ENCODE measurements around the gene FUT3.

The FUT3 gene

DNA sequence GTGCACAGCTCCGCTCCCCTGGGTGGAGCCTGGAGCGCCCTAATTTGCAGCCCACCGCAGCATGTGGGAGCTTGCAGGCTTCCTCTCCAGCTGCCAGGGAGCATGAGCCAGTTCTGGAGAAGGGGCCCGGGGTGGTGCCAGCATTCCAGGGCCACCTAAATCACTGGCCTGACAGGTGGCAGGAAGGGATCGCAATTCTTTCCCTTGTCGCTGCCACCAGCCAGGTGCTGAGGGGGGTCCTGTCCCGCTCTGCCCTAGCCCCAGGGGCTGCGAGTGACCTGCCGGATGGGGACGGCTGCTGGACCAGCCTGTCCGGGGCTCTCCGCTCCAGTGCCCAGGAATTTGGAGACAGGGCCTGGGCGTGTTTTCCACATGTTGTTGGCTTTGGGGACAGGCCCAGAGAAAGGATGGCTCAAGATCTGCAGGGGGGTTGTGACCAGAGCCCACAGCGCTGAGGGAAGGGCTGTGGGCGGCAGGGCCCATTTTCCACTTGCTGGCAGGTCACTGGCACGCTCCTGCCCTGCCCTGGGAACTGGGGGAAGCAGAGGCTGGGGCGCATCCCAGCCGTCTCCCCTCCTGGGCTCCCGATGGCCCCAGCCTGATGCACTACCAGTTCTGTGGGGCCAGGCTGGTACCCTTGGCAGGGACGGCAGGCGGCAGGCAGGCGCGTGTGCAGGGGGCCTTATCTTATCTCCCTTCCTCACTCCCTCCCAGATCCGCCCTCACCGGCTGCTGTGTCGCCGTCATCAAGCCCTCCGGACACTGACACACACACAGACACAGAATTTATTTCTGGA is 42.9 kb upstream of the FUT3 start:
- no peak for TF ChIP-seq EZH2phosphoT487 (IDR thresholded peaks at IDR 0.05; ENCODE audit: low read depth)
- TF ChIP-seq, protein P1, sequence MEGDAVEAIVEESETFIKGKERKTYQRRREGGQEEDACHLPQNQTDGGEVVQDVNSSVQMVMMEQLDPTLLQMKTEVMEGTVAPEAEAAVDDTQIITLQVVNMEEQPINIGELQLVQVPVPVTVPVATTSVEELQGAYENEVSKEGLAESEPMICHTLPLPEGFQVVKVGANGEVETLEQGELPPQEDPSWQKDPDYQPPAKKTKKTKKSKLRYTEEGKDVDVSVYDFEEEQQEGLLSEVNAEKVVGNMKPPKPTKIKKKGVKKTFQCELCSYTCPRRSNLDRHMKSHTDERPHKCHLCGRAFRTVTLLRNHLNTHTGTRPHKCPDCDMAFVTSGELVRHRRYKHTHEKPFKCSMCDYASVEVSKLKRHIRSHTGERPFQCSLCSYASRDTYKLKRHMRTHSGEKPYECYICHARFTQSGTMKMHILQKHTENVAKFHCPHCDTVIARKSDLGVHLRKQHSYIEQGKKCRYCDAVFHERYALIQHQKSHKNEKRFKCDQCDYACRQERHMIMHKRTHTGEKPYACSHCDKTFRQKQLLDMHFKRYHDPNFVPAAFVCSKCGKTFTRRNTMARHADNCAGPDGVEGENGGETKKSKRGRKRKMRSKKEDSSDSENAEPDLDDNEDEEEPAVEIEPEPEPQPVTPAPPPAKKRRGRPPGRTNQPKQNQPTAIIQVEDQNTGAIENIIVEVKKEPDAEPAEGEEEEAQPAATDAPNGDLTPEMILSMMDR (IDR thresholded peaks at IDR 0.05; ENCODE audit: low read depth, low read length) = no peak
- Histone ChIP-seq H3K9me3 (ENCODE audit: insufficient read depth, low read length) (no peaks in the 10 kb centered on the region), H3K27ac (ENCODE audit: low read length) (no peak overlapping the region), H3K27me3 (ENCODE audit: low read depth, low read length) (no peaks in the 10 kb centered on the region), H3K9ac (ENCODE audit: low read length) (no peak overlapping the region), H3K36me3 (replicated peaks; ENCODE audit: low read depth, low read length) (peaks cover 12% of the 10 kb centered on the region), H3K4me3 (ENCODE audit: low read length) (no peak overlapping the region), H3K4me2 (ENCODE audit: low read length) (no peak overlapping the region), H2AFZ (ENCODE audit: low read depth, low read length) (no peak overlapping the region), H3K79me2 (ENCODE audit: low read length) (peaks cover 15% of the 10 kb centered on the region), H3K4me1 (ENCODE audit: low read length) (no peaks in the 10 kb centered on the region), H4K20me1 (ENCODE audit: insufficient read depth, low read length) (peaks cover 10% of the 10 kb centered on the region)

DNA sequence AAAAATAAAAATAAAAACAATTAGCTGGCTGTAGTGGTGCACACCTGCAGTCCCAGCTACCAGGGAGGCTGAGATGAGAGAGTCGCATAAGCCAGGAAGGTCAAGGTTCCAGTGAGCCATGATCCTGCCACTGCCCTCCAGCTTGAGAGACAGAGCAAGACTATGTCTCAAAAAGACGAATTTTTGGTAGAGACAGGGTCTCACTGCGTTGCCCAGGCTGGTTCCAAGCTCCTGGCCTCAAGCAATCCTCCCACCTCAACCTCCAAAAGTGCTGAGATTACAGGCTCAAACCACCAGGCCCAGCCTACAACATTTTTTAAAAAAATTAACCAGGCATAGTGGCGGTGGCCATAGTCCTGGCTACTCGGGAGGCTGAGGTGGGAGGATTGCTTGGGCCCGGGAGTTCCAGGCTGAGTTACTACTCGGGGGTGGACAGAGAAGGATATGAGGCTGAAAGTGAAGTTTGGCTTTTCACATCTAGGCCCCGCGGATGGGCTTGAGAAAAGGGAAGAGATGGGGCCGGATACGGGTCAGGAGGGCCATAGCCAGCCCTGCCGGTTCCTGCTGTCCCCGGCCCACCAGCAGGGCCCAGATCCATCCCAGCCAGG is 42.2 kb upstream of the FUT3 start:
- Histone ChIP-seq H4K20me1 (ENCODE audit: insufficient read depth, low read length) (peaks cover 9% of the 10 kb centered on the region), H2AFZ (ENCODE audit: low read depth, low read length) (no peak overlapping the region), H3K4me2 (ENCODE audit: low read length) (no peak overlapping the region), H3K9ac (ENCODE audit: low read length) (no peak overlapping the region), H3K4me1 (ENCODE audit: low read length) (no peaks in the 10 kb centered on the region), H3K27ac (ENCODE audit: low read length) (no peak overlapping the region), H3K4me3 (ENCODE audit: low read length) (no peak overlapping the region), H3K79me2 (ENCODE audit: low read length) (peaks cover 12% of the 10 kb centered on the region), H3K36me3 (replicated peaks; ENCODE audit: low read depth, low read length) (peaks cover 12% of the 10 kb centered on the region), H3K9me3 (ENCODE audit: insufficient read depth, low read length) (no peaks in the 10 kb centered on the region), H3K27me3 (ENCODE audit: low read depth, low read length) (no peaks in the 10 kb centered on the region)
- TF ChIP-seq, protein P1 (IDR thresholded peaks at IDR 0.05; ENCODE audit: low read depth, low read length) = no peak
- no peak for TF ChIP-seq EZH2phosphoT487 (IDR thresholded peaks at IDR 0.05; ENCODE audit: low read depth)

DNA sequence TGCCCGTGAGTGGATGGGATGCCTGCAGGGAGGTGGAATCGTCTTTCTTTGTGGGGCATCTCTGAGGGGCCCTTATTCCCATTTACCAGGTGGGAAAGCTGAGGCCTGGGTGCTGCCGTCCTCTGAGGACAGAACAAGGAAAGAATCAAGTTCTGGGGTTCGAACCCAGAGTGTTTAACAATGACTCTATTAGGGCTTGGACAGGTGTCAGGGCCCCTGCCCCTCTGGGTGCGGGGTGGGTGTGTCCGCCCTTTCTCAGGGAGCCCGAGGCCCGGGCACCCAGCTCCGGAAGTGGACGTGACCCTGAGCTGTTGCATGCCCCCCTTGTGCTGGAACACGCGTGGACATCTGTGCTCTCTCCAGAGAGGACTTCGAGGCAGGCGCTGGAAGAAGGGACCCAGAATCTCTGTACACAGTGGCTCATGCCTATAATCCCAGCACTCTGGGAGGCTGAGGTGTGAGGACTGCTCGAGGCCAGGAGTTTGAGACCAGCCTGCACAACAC is 41.6 kb upstream of the FUT3 start:
- peaks cover 12% of the 10 kb centered on the region for H3K36me3 ChIP-seq (replicated peaks; ENCODE audit: low read depth, low read length)
- no peak overlapping the region for H3K4me2 ChIP-seq (ENCODE audit: low read length)
- no peak overlapping the region for H3K9ac ChIP-seq (ENCODE audit: low read length)
- H3K4me1 ChIP-seq (ENCODE audit: low read length) = no peaks in the 10 kb centered on the region
- H3K27me3 ChIP-seq (ENCODE audit: low read depth, low read length) = no peaks in the 10 kb centered on the region
- no peak overlapping the region for H3K27ac ChIP-seq (ENCODE audit: low read length)
- H2AFZ ChIP-seq (ENCODE audit: low read depth, low read length) = no peak overlapping the region
- no peaks in the 10 kb centered on the region for H3K9me3 ChIP-seq (ENCODE audit: insufficient read depth, low read length)
- no peak overlapping the region for H3K4me3 ChIP-seq (ENCODE audit: low read length)
- peaks cover 6% of the 10 kb centered on the region for H3K79me2 ChIP-seq (ENCODE audit: low read length)
- H4K20me1 ChIP-seq (ENCODE audit: insufficient read depth, low read length) = peaks cover 3% of the 10 kb centered on the region
- no peak for TF ChIP-seq EZH2phosphoT487 (IDR thresholded peaks at IDR 0.05; ENCODE audit: low read depth)
- TF ChIP-seq, protein P1 (IDR thresholded peaks at IDR 0.05; ENCODE audit: low read depth, low read length) = no peak

Data from OCI-LY3 (cell line).